Glutamatergic neuron (in vitro differentiated cells): ENCODE results near the gene STPG3. TPM values are rescaled to one million over a fixed set of nuclear protein-coding genes. Genes with fewer than 3 reads are reported as not detected.
A peak's percentile ranks its signal among the peaks of the same experiment; 100 is the strongest.

ENCODE experiments used
- DNase-seq: peaks from one replicate; pipeline ENCODE4 v3.0.0; 2022
- H3K27ac Mint-ChIP-seq: one replicate; pipeline ENCODE4 v1.8.0; 2020; ENCODE audit warnings: mild to moderate bottlenecking, mixed read lengths, inconsistent platforms; ENCODE audit not compliant: unreplicated experiment
- H3K27me3 Mint-ChIP-seq: one replicate; pipeline ENCODE4 v1.8.0; 2020; ENCODE audit warnings: mild to moderate bottlenecking, moderate library complexity, mixed read lengths, inconsistent platforms; ENCODE audit not compliant: unreplicated experiment
- H3K36me3 Mint-ChIP-seq: one replicate; pipeline ENCODE4 v1.8.0; 2020; ENCODE audit warnings: mild to moderate bottlenecking, mixed read lengths, inconsistent platforms; ENCODE audit not compliant: unreplicated experiment
- H3K4me1 Mint-ChIP-seq: one replicate; pipeline ENCODE4 v1.8.0; 2020; ENCODE audit warnings: mild to moderate bottlenecking, low read depth, mixed read lengths, inconsistent platforms; ENCODE audit not compliant: unreplicated experiment
- H3K4me3 Mint-ChIP-seq: one replicate; pipeline ENCODE4 v1.8.0; 2020; ENCODE audit warnings: mild to moderate bottlenecking, mixed read lengths, inconsistent platforms; ENCODE audit not compliant: unreplicated experiment
- H3K9me3 Mint-ChIP-seq: one replicate; pipeline ENCODE4 v1.8.0; 2020; ENCODE audit warnings: mild to moderate bottlenecking, moderate library complexity, mixed read lengths, inconsistent platforms; ENCODE audit not compliant: unreplicated experiment
- CTCF ChIP-seq: fragments of 200-600 bp; sonication (generic); IDR thresholded peaks from one replicate; pipeline ENCODE4 v1.5.0; 2021; ENCODE audit not compliant: partially characterized antibody, unreplicated experiment
- total RNA-seq: library from RNA; stranded (reverse); fragmentation: NEBNext Ultra II Directional; extraction: Animal tissue kit (Norgen Biotek cat#: 25700); gene quantifications from one replicate; pipeline ENCODE4 v1.2.1, GENCODE V29; 2021; ENCODE audit not compliant: unreplicated experiment

The STPG3 gene
- total RNA-seq, 1 donor from 2014 or later = not detected

DNA sequence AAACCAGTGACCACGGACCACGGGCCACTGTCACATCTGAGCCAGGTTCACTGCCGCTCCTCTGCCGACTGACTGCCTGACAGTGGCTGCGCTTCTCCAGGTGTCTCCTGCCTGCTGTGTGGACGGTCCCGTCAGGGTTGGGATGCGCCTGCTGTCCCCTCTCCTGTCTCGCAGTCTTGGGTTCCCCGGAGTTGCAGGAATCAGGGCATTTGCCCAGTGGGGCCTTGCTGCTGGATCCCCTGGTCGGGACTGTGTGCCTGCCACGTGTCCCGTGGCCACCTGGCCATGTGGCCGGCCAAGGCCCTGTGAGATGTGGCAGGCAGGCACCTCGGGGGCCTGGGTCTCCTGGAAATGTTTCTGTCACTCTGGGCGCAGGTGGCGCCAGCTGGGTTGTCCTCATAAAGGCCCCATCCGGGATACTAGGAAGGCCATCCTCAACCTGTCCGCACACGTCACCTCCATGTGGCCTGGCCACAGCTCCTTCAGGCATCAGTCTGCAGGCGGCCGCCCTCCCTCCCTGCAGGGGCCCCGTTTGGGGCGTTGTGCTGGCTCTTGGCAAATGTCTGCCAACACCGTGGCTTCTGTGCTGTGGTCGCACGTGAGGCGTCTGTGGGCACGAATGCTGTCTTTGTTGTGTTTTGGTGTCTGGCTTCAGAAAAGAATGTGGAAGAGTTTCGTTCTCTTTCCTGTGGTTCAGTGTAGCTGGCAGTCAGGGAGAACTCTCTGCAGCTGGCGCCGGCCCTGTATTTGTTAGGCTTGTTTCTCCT is 20.0 kb downstream of the STPG3 start:
- H3K27me3 Mint-ChIP-seq = peaks cover 9% of the 10 kb centered on the region
- peaks cover 10% of the 10 kb centered on the region for H3K9me3 Mint-ChIP-seq
- peaks cover 17% of the 10 kb centered on the region for H3K4me1 Mint-ChIP-seq
- no peak for DNase-seq
- TF ChIP-seq CTCF = no peak
- H3K4me3 Mint-ChIP-seq = no peak overlapping the region
- H3K27ac Mint-ChIP-seq = peak overlapping the region; percentile 28
- no peaks in the 10 kb centered on the region for H3K36me3 Mint-ChIP-seq

GRCh38 chr9:137271696-137272076 is 20.6 kb downstream of the STPG3 start:
- Mint-ChIP-seq H3K27ac (peak overlapping the region; percentile 28), H3K4me1 (peaks cover 17% of the 10 kb centered on the region), H3K4me3 (no peak overlapping the region), H3K27me3 (peaks cover 9% of the 10 kb centered on the region), H3K36me3 (no peaks in the 10 kb centered on the region), H3K9me3 (peaks cover 10% of the 10 kb centered on the region)
- no peak for TF ChIP-seq CTCF
- no peak for DNase-seq

DNA sequence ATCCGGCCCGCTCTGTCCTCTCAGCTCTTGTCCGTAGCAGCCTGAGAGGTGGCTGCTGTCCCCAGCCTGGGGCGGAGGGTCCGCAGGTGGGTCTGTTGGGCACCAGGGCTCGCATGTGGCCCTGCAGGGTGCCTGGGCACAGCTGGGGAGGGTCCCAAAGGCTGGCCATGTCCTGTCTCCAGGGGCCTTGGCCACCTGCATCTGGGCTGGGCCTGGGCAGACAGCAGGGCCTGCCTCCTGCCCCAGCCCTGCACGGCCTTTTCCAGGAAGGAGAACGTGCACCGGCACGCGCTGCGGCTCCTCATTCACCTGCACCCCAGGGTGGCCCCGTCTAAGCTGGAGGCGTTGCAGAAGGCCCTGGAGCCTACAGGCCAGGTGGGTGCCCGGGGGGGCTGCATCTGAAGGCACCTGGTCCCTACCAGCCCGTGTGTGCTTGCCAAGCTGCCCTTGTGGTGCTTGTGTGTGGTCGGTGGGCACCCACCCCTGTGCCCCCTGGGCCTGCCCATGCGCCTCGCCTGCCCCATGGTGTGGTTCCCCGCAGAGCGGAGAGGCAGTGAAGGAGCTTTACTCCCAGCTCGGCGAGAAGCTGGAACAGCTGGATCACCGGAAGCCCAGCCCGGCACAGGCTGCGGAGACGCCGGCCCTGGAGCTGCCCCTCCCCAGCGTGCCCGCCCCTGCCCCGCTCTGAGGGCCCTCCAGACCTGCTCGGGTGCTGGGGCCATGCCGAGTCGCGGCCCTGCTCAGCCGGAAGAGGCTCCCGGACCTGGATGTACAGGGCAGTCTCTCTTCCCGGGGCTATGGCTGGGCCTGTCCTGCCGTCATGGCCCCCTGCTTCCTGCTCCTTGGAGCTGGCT is 21.4 kb downstream of the STPG3 start:
- no peaks in the 10 kb centered on the region for H3K36me3 Mint-ChIP-seq
- peaks cover 9% of the 10 kb centered on the region for H3K27me3 Mint-ChIP-seq
- H3K27ac Mint-ChIP-seq = no peak overlapping the region
- peaks cover 17% of the 10 kb centered on the region for H3K4me1 Mint-ChIP-seq
- no peak for TF ChIP-seq CTCF
- no peak overlapping the region for H3K4me3 Mint-ChIP-seq
- no peak for DNase-seq
- peaks cover 10% of the 10 kb centered on the region for H3K9me3 Mint-ChIP-seq

DNA sequence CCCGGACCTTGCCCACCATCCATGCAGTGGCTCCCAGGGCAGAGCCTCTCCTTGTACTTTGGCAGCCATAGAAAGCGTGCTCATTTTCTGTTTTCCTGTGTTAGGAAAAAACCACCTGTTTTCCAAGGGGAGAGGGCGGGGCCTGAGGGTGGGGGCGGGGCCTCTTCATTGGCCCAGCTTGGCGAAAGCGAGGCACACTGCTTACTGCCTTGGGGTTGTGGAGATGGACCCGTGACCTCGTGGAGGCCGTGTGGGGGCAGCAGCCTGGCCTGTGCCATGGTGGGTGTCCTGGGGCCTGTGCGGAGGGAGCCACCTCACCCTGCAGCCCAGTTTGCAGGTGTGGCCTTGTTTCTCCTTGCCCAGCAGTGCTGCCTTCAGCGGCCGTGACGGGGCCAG is 22.0 kb downstream of the STPG3 start:
- Mint-ChIP-seq H3K36me3 (no peaks in the 10 kb centered on the region), H3K27me3 (peaks cover 11% of the 10 kb centered on the region), H3K4me1 (peaks cover 17% of the 10 kb centered on the region), H3K27ac (no peak overlapping the region), H3K4me3 (no peak overlapping the region), H3K9me3 (peaks cover 8% of the 10 kb centered on the region)
- no peak for TF ChIP-seq CTCF
- no peak for DNase-seq
